Spleen (tissue), 11 donors: Measurements from ENCODE around the gene TSPAN18. TPM values are rescaled to one million over a fixed set of nuclear protein-coding genes. Genes with fewer than 3 reads are reported as not detected.

Experiments used
- DNase-seq: peaks from one replicate; pipeline ENCODE4 v3.0.0-alpha.2; 2020
- H3K27ac ChIP-seq, 8 donors: fragments of 200-600 bp; sonication (generic) in 7 of 8; 1 replicate in 4 of 8; 2 replicates in 4 of 8; pipeline versions ENCODE4 v1.5.0 to v1.8.0; 2016 to 2021; ENCODE audit warnings: inconsistent platforms in 4 of 8, mild to moderate bottlenecking in 4 of 8, moderate library complexity in 1 of 8
- H3K27me3 ChIP-seq, 7 donors: fragments of 200-600 bp; sonication (generic) in 6 of 7; replicated peaks in 1 of 7; 1 replicate in 4 of 7; 2 replicates in 3 of 7; pipeline versions ENCODE4 v1.5.0 to v1.8.0; 2016 to 2021; ENCODE audit warnings: inconsistent platforms in 3 of 7, mild to moderate bottlenecking in 1 of 7
- H3K36me3 ChIP-seq, 6 donors: fragments of 200-600 bp; sonication (generic) in 5 of 6; 1 replicate in 4 of 6; 2 replicates in 2 of 6; pipeline versions ENCODE4 v1.5.0 to v1.8.0; 2016 to 2021; ENCODE audit warnings: inconsistent platforms in 2 of 6
- H3K4me1 ChIP-seq, 6 donors: fragments of 200-600 bp; sonication (generic) in 5 of 6; 1 replicate in 3 of 6; 2 replicates in 3 of 6; pipeline versions ENCODE4 v1.5.0 to v1.8.0; 2016 to 2021; ENCODE audit warnings: inconsistent platforms in 3 of 6
- H3K4me3 ChIP-seq, 8 donors: fragments of 200-600 bp; sonication (generic) in 7 of 8; 1 replicate in 4 of 8; 2 replicates in 4 of 8; pipeline versions ENCODE4 v1.5.0 to v1.8.0; 2016 to 2021; ENCODE audit warnings: inconsistent platforms in 4 of 8, mild to moderate bottlenecking in 4 of 8, moderate library complexity in 2 of 8
- H3K9me3 ChIP-seq, 8 donors: fragments of 200-600 bp; sonication (generic) in 7 of 8; 1 replicate in 4 of 8; 2 replicates in 4 of 8; pipeline versions ENCODE4 v1.5.0 to v1.8.0; 2016 to 2021; ENCODE audit warnings: inconsistent platforms in 4 of 8
- POLR2A ChIP-seq, 3 donors: fragments of 450-650 bp; IDR thresholded peaks; one replicate each; pipeline ENCODE4 v1.5.1; 2017; ENCODE audit warnings: antibody characterized with exemption in 3 of 3, mild to moderate bottlenecking in 1 of 3
- POLR2AphosphoS5 ChIP-seq, 3 donors: sonication (generic); formaldehyde crosslinking; IDR thresholded peaks; one replicate each; pipeline ENCODE4 v1.5.1; 2017; ENCODE audit warnings: antibody characterized with exemption in 3 of 3
- WGBS, 5 donors: extraction: QIAGEN DNeasy Blood & Tissue Kit in 3 of 5; methylation state at CpG; one replicate each; pipeline versions ENCODE4 v1.1.5 to v1.1.7; 2013 to 2018; 5-methylcytosine and 5-hydroxymethylcytosine counted together
- intact Hi-C: fragments of 100-400 bp; cut with DNase I; formaldehyde crosslinking; loops from one replicate; pipeline ENCODE4 v1.15.0; 2023; ENCODE audit warnings: low total_unique reads
- polyA plus RNA-seq, 3 donors: library from polyadenylated mRNA; stranded (reverse); fragments of 200-250 nt; gene quantifications; one replicate each; pipeline ENCODE4 v1.2.1, GENCODE V29; 2013
- total RNA-seq, 7 donors: library from RNA; depleted of rRNA in 3 of 7; stranded (reverse); fragments of >200 nt in 3 of 7; fragmentation: NEBNext Ultra II Directional in 4 of 7; extraction: Animal tissue kit (Norgen Biotek cat#: 25700) in 4 of 7; gene quantifications; one replicate each; pipeline versions ENCODE4 v1.1.0 to v1.2.1, GENCODE V29; 2016 to 2021
- TF ChIP-seq, protein P1 (sequence below), 11 experiments: fragments of 200-600 bp in 7 of 11; fragments of 450-650 bp in 4 of 11; sonication (generic) in 4 of 11; IDR thresholded peaks in 8 of 11; conservative IDR thresholded peaks in 3 of 11; 1 replicate in 7 of 11; 2 replicates in 4 of 11; pipeline versions ENCODE4 v1.4.0 to v1.8.0; 2016 to 2021; ENCODE audit warnings: antibody characterized with exemption in 11 of 11, inconsistent platforms in 4 of 11, mild to moderate bottlenecking in 1 of 11
- donor health status: healthy with polysubstance abuse.
- donor health status: DM: no; HTN: no; CAD: no; lungs with moderate emphysema.
- donor health status: DM: no; HTN: no; CAD: no.
- donor health status: Bipolar disorder and iron deficiency.
- donor health status: healthy.
- donor health status: DM: no; HTN: no; CAD: no.
- donor health status: DM: yes; HTN: yes; CAD: no.

TSPAN18 gene
- total and polyA plus RNA-seq, 10 donors: 2.1 to 47.5 (median 21.3) TPM

DNA sequence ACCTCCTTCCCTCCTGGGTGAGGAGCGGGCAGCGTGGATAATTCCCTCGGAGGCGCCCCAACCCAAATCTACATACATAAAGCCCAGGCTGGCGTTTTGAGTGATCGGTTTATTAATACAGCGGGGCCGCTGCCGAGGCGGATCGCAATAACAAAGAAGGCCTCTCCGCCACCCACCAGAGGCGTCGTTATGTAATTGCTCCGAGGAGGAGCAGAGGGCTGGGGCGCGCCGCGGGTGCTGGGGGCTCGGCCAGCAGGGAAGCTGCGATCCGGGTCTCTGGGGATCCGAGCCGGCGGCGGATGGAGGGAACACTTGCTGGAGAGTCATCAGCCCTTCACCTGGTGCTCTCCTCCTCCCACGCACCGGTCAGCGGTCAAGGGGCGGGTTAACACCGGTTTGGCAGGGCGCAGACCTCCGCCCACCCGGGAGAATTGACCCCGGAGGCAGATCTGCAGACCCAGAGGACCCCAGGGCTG lies 230.3 kb downstream of the TSPAN18 start:
- intact Hi-C loops: no loop called here
- no peak for DNase-seq
- WGBS, 5 donors: 64 to 81% (median 74%) methylated on average over 22 to 35 of the region's 35 CpGs

DNA sequence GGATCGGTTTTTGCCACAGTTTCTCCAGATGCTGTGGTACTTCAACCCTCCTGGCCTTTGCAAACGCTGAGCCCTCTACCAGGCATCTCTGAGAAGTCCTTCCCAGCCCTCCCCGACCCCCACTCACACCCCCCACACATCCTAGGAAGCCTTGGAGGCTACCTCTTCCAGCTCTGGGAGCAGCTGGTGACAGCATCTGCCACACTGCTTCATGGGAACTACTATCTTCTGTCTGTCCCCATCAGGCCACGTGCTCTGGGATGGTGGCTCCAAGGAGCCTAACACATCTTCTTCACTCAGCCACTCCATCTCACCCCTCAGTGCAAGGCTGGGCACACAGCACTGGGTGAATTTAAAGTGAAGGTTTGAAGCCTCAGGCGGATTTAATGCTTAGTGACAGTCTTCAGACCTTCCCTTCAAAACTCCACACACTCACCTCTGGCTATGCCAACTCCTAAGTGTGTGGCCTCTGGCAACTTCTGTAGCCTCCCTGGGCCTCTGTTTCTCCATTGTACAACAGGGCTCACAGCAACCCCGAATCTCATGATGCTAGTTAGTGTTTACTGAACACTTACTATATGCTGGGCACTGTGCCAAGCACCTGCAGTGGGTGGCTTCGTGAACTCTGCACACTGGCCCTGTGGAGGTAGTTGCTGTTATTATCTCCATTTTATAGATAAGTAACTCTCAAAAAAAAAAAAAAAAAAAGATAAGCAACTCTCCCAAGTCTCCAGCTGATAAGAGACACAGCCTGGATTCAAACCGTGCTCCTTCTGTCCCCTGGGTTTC lies 231.2 kb downstream of the TSPAN18 start:
- Histone ChIP-seq H3K27me3 (no peaks in the 10 kb centered on the region), H3K9me3 (no peaks in the 10 kb centered on the region), H3K4me3 (no peak overlapping the region), H3K27ac (no peak overlapping the region), H3K36me3 (no peaks in the 10 kb centered on the region), H3K4me1 (peaks cover 7 to 47% (median 29%) of the 10 kb centered on the region in 6 donors)
- no peak for DNase-seq
- WGBS, 5 donors: 76 to 81% (median 77%) methylated on average over 8 of the region's 8 CpGs
- TF ChIP-seq POLR2A (IDR thresholded peaks at IDR 0.05) (no peak), POLR2AphosphoS5 (IDR thresholded peaks at IDR 0.05) (no peak)
- TF ChIP-seq, protein P1, sequence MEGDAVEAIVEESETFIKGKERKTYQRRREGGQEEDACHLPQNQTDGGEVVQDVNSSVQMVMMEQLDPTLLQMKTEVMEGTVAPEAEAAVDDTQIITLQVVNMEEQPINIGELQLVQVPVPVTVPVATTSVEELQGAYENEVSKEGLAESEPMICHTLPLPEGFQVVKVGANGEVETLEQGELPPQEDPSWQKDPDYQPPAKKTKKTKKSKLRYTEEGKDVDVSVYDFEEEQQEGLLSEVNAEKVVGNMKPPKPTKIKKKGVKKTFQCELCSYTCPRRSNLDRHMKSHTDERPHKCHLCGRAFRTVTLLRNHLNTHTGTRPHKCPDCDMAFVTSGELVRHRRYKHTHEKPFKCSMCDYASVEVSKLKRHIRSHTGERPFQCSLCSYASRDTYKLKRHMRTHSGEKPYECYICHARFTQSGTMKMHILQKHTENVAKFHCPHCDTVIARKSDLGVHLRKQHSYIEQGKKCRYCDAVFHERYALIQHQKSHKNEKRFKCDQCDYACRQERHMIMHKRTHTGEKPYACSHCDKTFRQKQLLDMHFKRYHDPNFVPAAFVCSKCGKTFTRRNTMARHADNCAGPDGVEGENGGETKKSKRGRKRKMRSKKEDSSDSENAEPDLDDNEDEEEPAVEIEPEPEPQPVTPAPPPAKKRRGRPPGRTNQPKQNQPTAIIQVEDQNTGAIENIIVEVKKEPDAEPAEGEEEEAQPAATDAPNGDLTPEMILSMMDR (IDR thresholded peaks at IDR 0.05 in 8 of 11, conservative IDR thresholded peaks at IDR 0.05 in 3 of 11): no peak
- intact Hi-C loops: no loop called here

More for the DNA sequence above, 230.3 kb downstream of the TSPAN18 start:
- peaks cover 7 to 56% (median 31%) of the 10 kb centered on the region in 6 donors for H3K4me1 ChIP-seq
- TF ChIP-seq POLR2AphosphoS5 (IDR thresholded peaks at IDR 0.05) (no peak), POLR2A (IDR thresholded peaks at IDR 0.05) (no peak)
- TF ChIP-seq, protein P1 (IDR thresholded peaks at IDR 0.05 in 8 of 11, conservative IDR thresholded peaks at IDR 0.05 in 3 of 11): no peak
- H3K9me3 ChIP-seq: no peaks in the 10 kb centered on the region
- no peaks in the 10 kb centered on the region for H3K27me3 ChIP-seq
- H3K27ac ChIP-seq: peak overlapping the region in 1 of 8 donors; percentile 90
- H3K36me3 ChIP-seq: no peaks in the 10 kb centered on the region
- H3K4me3 ChIP-seq: no peak overlapping the region

DNA sequence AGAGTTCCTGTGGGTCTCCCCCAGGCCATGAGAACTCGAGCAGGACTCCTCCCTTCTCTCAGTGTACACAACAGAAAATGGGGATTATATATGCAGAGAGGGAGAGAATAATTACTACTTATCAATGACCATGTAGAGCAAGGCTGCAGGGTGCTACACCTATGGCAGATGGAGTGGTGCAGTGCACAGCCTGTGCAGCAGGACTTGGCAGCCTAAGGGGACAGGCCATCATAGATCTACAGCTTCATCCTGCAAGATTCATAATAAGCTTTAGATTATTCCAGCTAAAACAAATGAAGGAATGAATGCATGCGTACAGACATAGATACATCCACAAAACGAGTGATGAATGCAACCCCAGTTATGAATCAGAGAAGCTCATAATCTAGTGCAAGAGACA lies 232.3 kb downstream of the TSPAN18 start:
- TF ChIP-seq POLR2AphosphoS5 (IDR thresholded peaks at IDR 0.05): no peak
- TF ChIP-seq, protein P1 (IDR thresholded peaks at IDR 0.05 in 8 of 11, conservative IDR thresholded peaks at IDR 0.05 in 3 of 11): no peak
- no peak for TF ChIP-seq POLR2A (IDR thresholded peaks at IDR 0.05)
- H3K4me1 ChIP-seq: peaks cover 7 to 42% (median 23%) of the 10 kb centered on the region in 6 donors
- no peaks in the 10 kb centered on the region for H3K36me3 ChIP-seq
- DNase-seq: no peak
- intact Hi-C loops: no loop called here
- H3K9me3 ChIP-seq: no peaks in the 10 kb centered on the region
- WGBS, 5 donors: 82 to 89% (median 86%) methylated on average over 3 of the region's 3 CpGs
- no peaks in the 10 kb centered on the region for H3K27me3 ChIP-seq
- no peak overlapping the region for H3K4me3 ChIP-seq
- H3K27ac ChIP-seq: no peak overlapping the region

DNA sequence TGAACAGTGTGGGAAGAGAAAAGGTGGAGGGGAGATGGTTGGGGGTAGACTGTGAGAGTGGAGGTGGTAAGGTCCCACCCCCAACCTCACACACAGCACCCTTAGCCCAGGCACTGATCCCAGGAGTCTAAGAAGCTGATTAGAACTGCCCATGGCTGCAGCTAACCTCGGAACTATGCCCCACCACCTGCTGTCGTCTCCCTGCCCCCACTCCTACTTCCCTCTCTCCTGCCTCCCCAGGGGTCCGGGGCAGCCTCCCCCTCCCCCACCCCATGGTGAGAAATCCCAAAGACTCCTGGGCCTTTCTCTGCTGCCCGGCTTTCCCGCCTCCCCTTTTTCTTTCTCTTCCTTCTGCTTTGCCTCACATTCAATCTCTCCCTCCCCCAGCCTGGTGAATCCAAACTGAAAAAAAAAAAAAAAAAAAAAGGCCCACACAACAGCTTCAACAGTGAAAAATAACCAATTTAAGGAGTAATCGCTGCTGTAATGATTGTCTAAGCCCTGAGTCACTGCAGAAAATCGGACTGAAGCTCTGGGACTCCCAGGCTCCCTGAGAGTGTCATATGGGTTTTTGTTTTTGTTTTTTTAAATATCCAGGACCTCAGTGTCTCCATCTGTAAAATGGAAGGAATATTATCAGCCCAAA lies 233.6 kb downstream of the TSPAN18 start:
- no peaks in the 10 kb centered on the region for H3K36me3 ChIP-seq
- WGBS, 5 donors: 49 to 63% (median 55%) methylated on average over 7 of the region's 7 CpGs
- H3K4me3 ChIP-seq: no peak overlapping the region
- no peak overlapping the region for H3K27ac ChIP-seq
- H3K27me3 ChIP-seq: no peaks in the 10 kb centered on the region
- intact Hi-C loops: no loop called here
- no peaks in the 10 kb centered on the region for H3K9me3 ChIP-seq
- DNase-seq: no peak
- TF ChIP-seq, protein P1 (IDR thresholded peaks at IDR 0.05 in 8 of 11, conservative IDR thresholded peaks at IDR 0.05 in 3 of 11): no peak
- TF ChIP-seq POLR2AphosphoS5 (IDR thresholded peaks at IDR 0.05) (no peak), POLR2A (IDR thresholded peaks at IDR 0.05) (no peak)
- peaks cover 0 to 39% (median 16%) of the 10 kb centered on the region in 6 donors for H3K4me1 ChIP-seq
